ENCODE measurements around the gene CAMK1D. TPM values are rescaled to one million over a fixed set of nuclear protein-coding genes. Genes with fewer than 3 reads are reported as not detected.

Gene CAMK1D
- total RNA-seq, 1 experiment from 2014 or later, result 6.3 TPM

DNA sequence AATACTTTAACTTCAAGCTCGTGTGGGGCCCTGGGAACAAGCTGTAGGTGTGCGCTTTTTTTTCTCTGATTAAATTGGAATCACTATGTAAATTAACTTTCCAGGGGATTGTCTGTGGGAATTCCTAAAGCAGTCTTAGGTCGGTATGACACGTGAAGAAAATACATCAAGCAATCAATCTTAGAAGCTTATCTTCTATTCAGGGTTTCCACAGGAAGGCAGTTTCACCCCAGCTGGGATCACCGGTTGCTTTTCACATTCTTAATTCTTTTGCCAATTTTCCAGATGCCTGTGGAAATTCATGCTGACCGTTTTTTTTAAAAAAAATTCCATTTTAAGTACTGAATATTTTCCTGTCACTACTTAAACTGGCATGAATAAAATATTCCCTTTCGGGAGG is 41.9 kb downstream of the CAMK1D start:
- H2BK20ac ChIP-seq (ENCODE audit: low read depth, low read length, poor library complexity, severe bottlenecking), result no peak overlapping the region
- Mint-ChIP-seq H3K36me3 (ENCODE audit: insufficient read depth in 1 of 3, low read depth in 3 of 3) (no peaks in the 10 kb centered on the region), H3K4me1 (peaks cover 7 to 15% of the 10 kb centered on the region in 2 experiments), H3K4me3 (no peak overlapping the region), H3K27ac (peak overlapping the region in 2 of 3 experiments; percentile 7 to 61; a peak in 1 of 7 replicates), H3K27me3 (ENCODE audit: low read depth) (no peaks in the 10 kb centered on the region), H3K9me3 (no peaks in the 10 kb centered on the region)
- H3K56ac ChIP-seq (ENCODE audit: insufficient read length, low read depth, low read length), result no peak overlapping the region
- no peak overlapping the region for H3K9ac ChIP-seq (ENCODE audit: extremely low read depth, insufficient read length, low read length)
- H4K8ac ChIP-seq (replicated peaks; ENCODE audit: insufficient read length, low read depth, low read length), result no peak overlapping the region
- no peak overlapping the region for H3K18ac ChIP-seq (ENCODE audit: insufficient read length, low read depth, low read length)
- no peak overlapping the region for H2BK12ac ChIP-seq (ENCODE audit: insufficient read length, low read depth, low read length)
- H4K91ac ChIP-seq (ENCODE audit: insufficient read length, low read depth, low read length), result no peak overlapping the region
- no CpG with 5 or more reads among the region's 7 CpGs for WGBS (ENCODE audit: extremely low coverage, insufficient read length, low lambda C conversion rate)
- no peaks in the 10 kb centered on the region for H3K9me3 ChIP-seq (ENCODE audit: control insufficient read depth, low read depth, low read length)
- H4K20me1 ChIP-seq (ENCODE audit: control insufficient read depth, insufficient read depth, insufficient read length), result peaks cover 4% of the 10 kb centered on the region
- H3T11ph ChIP-seq (ENCODE audit: low read length), result no peak overlapping the region
- no peak for DNase-seq
- H3K27me3 ChIP-seq (ENCODE audit: insufficient read depth, low read length), result no peaks in the 10 kb centered on the region
- H2BK120ac ChIP-seq (ENCODE audit: low read depth, low read length, poor library complexity, severe bottlenecking), result no peak overlapping the region
- no peak overlapping the region for H3K23ac ChIP-seq (ENCODE audit: insufficient read length, low read depth, low read length)
- H2BK5ac ChIP-seq (ENCODE audit: insufficient read length, low read length), result no peak overlapping the region
- H2AK5ac ChIP-seq (ENCODE audit: insufficient read length, low read length), result no peak overlapping the region
- H3K4me2 ChIP-seq (ENCODE audit: insufficient read depth, insufficient read length, low read length), result no peak overlapping the region
- H4K5ac ChIP-seq (ENCODE audit: insufficient read length, low read depth, low read length), result no peak overlapping the region
- no peak overlapping the region for H2BK15ac ChIP-seq (ENCODE audit: low read depth, low read length)
- no peaks in the 10 kb centered on the region for H3K23me2 ChIP-seq (ENCODE audit: insufficient read length, low read depth, low read length, poor library complexity, severe bottlenecking)
- H3K79me1 ChIP-seq (ENCODE audit: insufficient read depth, low read depth, low read length, poor library complexity, severe bottlenecking), result no peaks in the 10 kb centered on the region
- no peaks in the 10 kb centered on the region for H3K79me2 ChIP-seq (ENCODE audit: insufficient read depth, low read length)
- 0 out of 2 replicates have a peak, but pooled peaks cover 2% of the 10 kb centered on the region for H3K4me1 ChIP-seq (ENCODE audit: insufficient read depth, low read length)
- TF ChIP-seq, protein P1, sequence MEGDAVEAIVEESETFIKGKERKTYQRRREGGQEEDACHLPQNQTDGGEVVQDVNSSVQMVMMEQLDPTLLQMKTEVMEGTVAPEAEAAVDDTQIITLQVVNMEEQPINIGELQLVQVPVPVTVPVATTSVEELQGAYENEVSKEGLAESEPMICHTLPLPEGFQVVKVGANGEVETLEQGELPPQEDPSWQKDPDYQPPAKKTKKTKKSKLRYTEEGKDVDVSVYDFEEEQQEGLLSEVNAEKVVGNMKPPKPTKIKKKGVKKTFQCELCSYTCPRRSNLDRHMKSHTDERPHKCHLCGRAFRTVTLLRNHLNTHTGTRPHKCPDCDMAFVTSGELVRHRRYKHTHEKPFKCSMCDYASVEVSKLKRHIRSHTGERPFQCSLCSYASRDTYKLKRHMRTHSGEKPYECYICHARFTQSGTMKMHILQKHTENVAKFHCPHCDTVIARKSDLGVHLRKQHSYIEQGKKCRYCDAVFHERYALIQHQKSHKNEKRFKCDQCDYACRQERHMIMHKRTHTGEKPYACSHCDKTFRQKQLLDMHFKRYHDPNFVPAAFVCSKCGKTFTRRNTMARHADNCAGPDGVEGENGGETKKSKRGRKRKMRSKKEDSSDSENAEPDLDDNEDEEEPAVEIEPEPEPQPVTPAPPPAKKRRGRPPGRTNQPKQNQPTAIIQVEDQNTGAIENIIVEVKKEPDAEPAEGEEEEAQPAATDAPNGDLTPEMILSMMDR (conservative IDR thresholded peaks at IDR 0.05), result no peak
- no peak overlapping the region for H3K4ac ChIP-seq (ENCODE audit: low read depth, low read length)
- no peak overlapping the region for H3K27ac ChIP-seq (ENCODE audit: insufficient read length, low read depth, low read length)
- H2AFZ ChIP-seq (ENCODE audit: low read length), result no peak overlapping the region
- H3K14ac ChIP-seq (ENCODE audit: insufficient read depth, low read length), result no peak overlapping the region

All from H9 (cell line).